Activated naive CD8-positive, alpha-beta T cell treated with anti-CD3 and anti-CD28 coated beads, Interleukin-2, amount 10 ng/mL, durations not matched to agents 7 days and 5 days (primary cell): ENCODE measurements around the gene CIAPIN1. TPM values are rescaled to one million over a fixed set of nuclear protein-coding genes. Genes with fewer than 3 reads are reported as not detected.

ENCODE experiments used
- ATAC-seq: fragments of 150-1000 bp; cut with Tn5 transposase; one replicate; pipeline ENCODE4 v1.10.0; 2021; ENCODE audit warnings: low read depth, moderate library complexity
- POLR2A ChIA-PET: fragments of 350-600 bp; sonication (Branson Sonifier 250); formaldehyde crosslinking; loops from one replicate; lab custom pipeline; 2021; ENCODE audit warnings: antibody characterized with exemption; lab: Charles Lee
- DNase-seq: peaks from one replicate; pipeline ENCODE4 v3.0.0; 2021
- H3K27ac Mint-ChIP-seq: one replicate; pipeline ENCODE4 v1.8.0; 2022; ENCODE audit warnings: mild to moderate bottlenecking, mixed read lengths
- H3K27me3 Mint-ChIP-seq: one replicate; pipeline ENCODE4 v1.8.0; 2022; ENCODE audit warnings: mild to moderate bottlenecking, moderate library complexity, mixed read lengths
- H3K36me3 Mint-ChIP-seq: one replicate; pipeline ENCODE4 v1.8.0; 2021; ENCODE audit warnings: mild to moderate bottlenecking, mixed read lengths
- H3K4me1 Mint-ChIP-seq: one replicate; pipeline ENCODE4 v1.8.0; 2021; ENCODE audit warnings: mixed read lengths
- H3K4me3 Mint-ChIP-seq: one replicate; pipeline ENCODE4 v1.8.0; 2022; ENCODE audit warnings: mild to moderate bottlenecking, moderate library complexity, mixed read lengths
- H3K9me3 Mint-ChIP-seq: one replicate; pipeline ENCODE4 v1.8.0; 2021; ENCODE audit warnings: mixed read lengths
- total RNA-seq, 2 experiments: library from RNA; stranded (reverse); gene quantifications; one replicate each; pipeline ENCODE4 v1.2.3, GENCODE V29; 2021

CIAPIN1 gene
- 10 to 100 TPM; 36.7 to 37.7 TPM for total RNA-seq

DNA sequence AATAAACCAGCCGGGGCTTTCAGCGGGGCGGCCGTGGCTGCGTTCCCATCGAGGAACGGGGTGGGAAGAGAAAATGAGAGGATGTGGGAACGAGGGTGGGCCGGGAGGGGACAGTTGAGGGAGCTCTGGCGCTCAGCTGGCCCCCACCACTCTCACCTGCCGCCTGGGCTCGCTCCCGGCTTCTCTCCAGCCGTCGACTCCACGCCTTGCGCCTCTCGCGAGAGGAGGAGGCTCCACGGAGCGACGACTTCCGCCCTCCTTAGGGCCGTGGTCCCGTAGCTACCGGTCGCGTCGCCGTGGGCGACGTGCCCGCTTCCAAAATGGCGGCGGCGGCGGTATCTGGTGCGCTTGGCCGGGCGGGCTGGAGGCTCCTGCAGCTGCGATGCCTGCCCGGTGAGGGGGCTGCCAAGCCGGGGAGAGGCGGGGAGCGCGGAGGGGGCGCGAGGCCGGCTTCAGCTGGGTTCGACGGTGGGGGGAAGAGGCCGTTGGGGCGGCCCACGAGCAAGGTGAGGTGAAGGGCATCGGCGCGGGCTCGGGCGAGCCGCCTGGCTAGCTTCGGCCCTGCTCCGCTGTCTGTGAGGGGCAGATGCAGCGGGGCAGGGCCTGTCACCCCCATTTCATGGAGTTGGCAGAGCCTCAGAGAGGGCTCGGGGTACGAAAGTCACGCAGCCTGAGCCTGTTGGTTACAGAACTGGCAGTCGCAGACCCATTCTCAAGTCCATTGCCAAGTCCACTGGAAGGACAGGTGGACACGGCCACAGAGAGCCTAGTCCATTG, at the start of gene CIAPIN1, which contains the start of gene COQ9:
TSS of gene CIAPIN1 (minus strand) at position 200 of the 777 bp plus-strand sequence. CDS start 6,457 bp downstream, outside the sequence.
TSS of gene COQ9 (plus strand) at position 294 of the 777 bp plus-strand sequence. CDS start at position 321, 27 bp downstream.
- peak within 1 kb of the TSS; percentile 97 for H3K4me3 Mint-ChIP-seq
- H3K36me3 Mint-ChIP-seq: peaks cover 9% of the 10 kb centered on the region
- no peaks in the 10 kb centered on the region for H3K9me3 Mint-ChIP-seq
- H3K27me3 Mint-ChIP-seq: no peaks in the 10 kb centered on the region
- peaks cover 24% of the 10 kb centered on the region for H3K4me1 Mint-ChIP-seq
- POLR2A ChIA-PET: interaction anchor here (0.5 to 2.6 kb wide), 26 partner anchors 9 to 288 kb away, joined by 3 to 34 read pairs (median 4); partner anchors contain the start of genes ADGRG5, CCDC102A, KATNB1 and POLR2C
- H3K27ac Mint-ChIP-seq: peak within 1 kb of the TSS; percentile 89
- peak; percentile 100 for ATAC-seq
- peak; percentile 92 for DNase-seq

DNA sequence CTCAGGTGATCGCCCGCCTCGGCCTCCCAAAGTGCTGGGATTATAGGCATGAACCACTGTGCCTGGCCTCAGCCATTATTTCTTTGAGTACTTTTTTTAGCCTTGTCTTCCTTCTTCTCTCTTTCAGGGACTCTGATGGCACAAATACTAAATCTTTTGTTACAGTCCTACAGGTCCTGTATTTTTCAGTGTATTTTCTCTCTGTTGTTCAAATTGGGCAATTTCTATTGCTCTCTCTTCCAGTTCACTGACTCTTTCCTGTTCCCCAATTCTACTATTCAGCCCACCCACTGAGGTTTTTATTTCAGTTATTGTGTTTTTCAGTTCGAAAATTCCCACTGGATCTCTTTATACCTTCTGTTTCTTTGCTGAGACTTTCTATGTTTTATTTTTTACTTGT, 46.6 kb upstream of the CIAPIN1 start:
- H3K27ac Mint-ChIP-seq: no peak overlapping the region
- H3K4me1 Mint-ChIP-seq: peaks cover 2% of the 10 kb centered on the region
- POLR2A ChIA-PET: no interaction called here
- ATAC-seq: no peak
- no peaks in the 10 kb centered on the region for H3K9me3 Mint-ChIP-seq
- H3K27me3 Mint-ChIP-seq: peaks cover 18% of the 10 kb centered on the region
- no peak overlapping the region for H3K4me3 Mint-ChIP-seq
- no peak for DNase-seq
- no peaks in the 10 kb centered on the region for H3K36me3 Mint-ChIP-seq

GRCh38 chr16:57489229-57489628, 42.0 kb upstream of the CIAPIN1 start:
- Mint-ChIP-seq H3K36me3 (no peaks in the 10 kb centered on the region), H3K4me3 (no peak overlapping the region), H3K4me1 (peaks cover 15% of the 10 kb centered on the region), H3K27me3 (peaks cover 21% of the 10 kb centered on the region), H3K27ac (no peak overlapping the region), H3K9me3 (no peaks in the 10 kb centered on the region)
- ATAC-seq: no peak
- POLR2A ChIA-PET: no interaction called here
- no peak for DNase-seq

GRCh38 chr16:57486858-57487834, 40.0 kb upstream of the CIAPIN1 start:
- DNase-seq (no peak), ATAC-seq (no peak)
- Mint-ChIP-seq H3K4me1 (peaks cover 13% of the 10 kb centered on the region), H3K27me3 (peaks cover 14% of the 10 kb centered on the region), H3K4me3 (peak overlapping the region; percentile 82), H3K27ac (peak overlapping the region; percentile 82), H3K9me3 (no peaks in the 10 kb centered on the region), H3K36me3 (no peaks in the 10 kb centered on the region)
- POLR2A ChIA-PET: interaction anchor here (1.2 to 2.4 kb wide), 6 partner anchors 14 to 50 kb away, joined by 3 to 10 read pairs (median 5); partner anchors contain the start of genes CCDC102A, CIAPIN1, COQ9 and POLR2C

- H3K4me1 Mint-ChIP-seq: peaks cover 13% of the 10 kb centered on the region
- ATAC-seq: peak; percentile 92
Observed at GRCh38 chr16:57485916-57486857, 39.0 kb upstream of the CIAPIN1 start, which contains the start of gene DOK4. Gene DOK4 (minus strand): TSS chr16:57486493. CDS start chr16:57479507, 6,986 bp downstream.

GRCh38 chr16:57485091-57485915, 38.1 kb upstream of the CIAPIN1 start:
- Mint-ChIP-seq H3K36me3 (no peaks in the 10 kb centered on the region), H3K27ac (peak overlapping the region; percentile 82), H3K27me3 (peaks cover 6% of the 10 kb centered on the region), H3K4me1 (peaks cover 13% of the 10 kb centered on the region), H3K9me3 (no peaks in the 10 kb centered on the region), H3K4me3 (peak overlapping the region; percentile 87)
- ATAC-seq: no peak
- DNase-seq: no peak
- POLR2A ChIA-PET: interaction anchor here (0.8 to 2.4 kb wide), 5 partner anchors 33 to 61 kb away, joined by 3 to 10 read pairs (median 3); partner anchors contain the start of genes ADGRG5 and CCDC102A

More at GRCh38 chr16:57485916-57486857, 39.0 kb upstream of the CIAPIN1 start, which contains the start of gene DOK4:
- POLR2A ChIA-PET: interaction anchor here (0.8 to 2.4 kb wide), 8 partner anchors 15 to 60 kb away, joined by 3 to 10 read pairs (median 4); partner anchors contain the start of genes ADGRG5, CCDC102A, CIAPIN1 and COQ9
- DNase-seq: peak; percentile 89
- no peaks in the 10 kb centered on the region for H3K36me3 Mint-ChIP-seq
- peaks cover 6% of the 10 kb centered on the region for H3K27me3 Mint-ChIP-seq
- no peaks in the 10 kb centered on the region for H3K9me3 Mint-ChIP-seq
- H3K27ac Mint-ChIP-seq: peak within 1 kb of the TSS; percentile 82
- peak within 1 kb of the TSS; percentile 87 for H3K4me3 Mint-ChIP-seq

DNA sequence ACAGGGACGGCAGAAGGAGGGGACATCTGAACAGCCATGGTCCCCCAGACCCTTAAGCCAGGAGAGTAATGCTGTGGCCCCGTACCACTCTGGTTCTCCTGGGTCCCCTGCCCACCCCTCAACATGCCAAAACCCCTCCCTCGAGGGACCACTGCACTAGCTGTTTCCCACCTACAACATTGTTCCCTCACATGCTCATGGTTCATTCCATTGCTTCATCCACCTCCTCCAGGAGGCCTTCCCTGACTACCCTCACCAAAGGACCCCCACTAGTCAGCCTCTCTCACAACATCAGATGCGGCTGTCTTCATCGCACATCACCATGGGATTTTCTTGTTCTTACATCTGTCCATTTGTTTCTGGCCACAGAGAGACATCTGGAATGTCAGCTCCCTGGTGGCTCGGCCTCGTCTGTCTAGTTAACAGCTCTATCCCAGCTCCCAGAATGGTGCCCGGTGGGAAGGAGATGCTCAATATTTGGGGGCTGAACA, 37.4 kb upstream of the CIAPIN1 start:
- peaks cover 4% of the 10 kb centered on the region for H3K27me3 Mint-ChIP-seq
- no peaks in the 10 kb centered on the region for H3K9me3 Mint-ChIP-seq
- peaks cover 13% of the 10 kb centered on the region for H3K4me1 Mint-ChIP-seq
- DNase-seq (no peak), ATAC-seq (no peak)
- H3K27ac Mint-ChIP-seq: no peak overlapping the region
- POLR2A ChIA-PET: interaction anchor here (1.7 kb wide), 1 partner anchor 23 kb away, joined by 3 read pairs; no protein-coding TSS in a partner anchor
- H3K36me3 Mint-ChIP-seq: no peaks in the 10 kb centered on the region
- no peak overlapping the region for H3K4me3 Mint-ChIP-seq

GRCh38 chr16:57483725-57484514, 36.7 kb upstream of the CIAPIN1 start:
- POLR2A ChIA-PET: interaction anchor here (1.4 to 1.7 kb wide), 2 partner anchors 19 to 22 kb away, joined by 3 read pairs; no protein-coding TSS in a partner anchor
- H3K4me1 Mint-ChIP-seq: peaks cover 13% of the 10 kb centered on the region
- H3K27ac Mint-ChIP-seq: no peak overlapping the region
- no peak for ATAC-seq
- H3K27me3 Mint-ChIP-seq: peaks cover 4% of the 10 kb centered on the region
- H3K9me3 Mint-ChIP-seq: no peaks in the 10 kb centered on the region
- no peak overlapping the region for H3K4me3 Mint-ChIP-seq
- no peak for DNase-seq
- peaks cover 2% of the 10 kb centered on the region for H3K36me3 Mint-ChIP-seq

DNA sequence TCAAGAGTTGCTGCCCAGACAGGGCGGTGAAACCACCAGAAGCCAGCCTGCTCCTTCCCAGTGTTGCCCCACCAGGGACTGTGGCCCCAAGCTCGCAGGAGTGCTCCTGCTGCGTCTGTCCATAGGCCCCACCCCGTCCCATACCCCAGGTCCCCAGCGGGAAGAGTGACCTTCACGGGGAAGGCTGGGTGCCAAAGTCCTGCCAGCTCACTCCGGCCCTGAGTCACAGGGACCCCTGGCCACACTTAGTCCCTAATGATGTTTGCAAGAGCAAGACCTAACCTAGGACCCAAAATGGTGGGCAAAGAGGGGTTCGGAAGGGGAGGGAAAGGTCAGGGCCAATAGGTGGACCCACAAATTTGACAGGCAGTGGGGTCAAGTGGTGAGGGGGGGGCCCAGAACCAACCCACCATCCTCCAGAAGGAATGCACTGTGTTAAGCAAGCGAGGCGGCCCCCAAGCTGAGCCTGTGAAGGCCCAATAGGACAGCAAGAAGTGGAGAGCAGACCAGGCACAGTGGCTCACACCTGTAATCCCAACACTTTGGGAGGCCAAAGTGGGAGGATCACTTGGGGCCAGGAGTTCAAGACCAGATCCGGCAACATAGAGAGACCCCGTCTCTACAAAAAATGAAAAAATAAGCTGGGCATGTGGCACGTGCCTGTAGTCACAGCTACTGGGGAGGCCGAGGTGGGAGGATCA, 35.8 kb upstream of the CIAPIN1 start:
- H3K9me3 Mint-ChIP-seq: no peaks in the 10 kb centered on the region
- no peak overlapping the region for H3K4me3 Mint-ChIP-seq
- ATAC-seq (no peak), DNase-seq (no peak)
- H3K27me3 Mint-ChIP-seq: peaks cover 2% of the 10 kb centered on the region
- POLR2A ChIA-PET: interaction anchor here (1.4 to 1.7 kb wide), 2 partner anchors 18 to 21 kb away, joined by 3 read pairs; no protein-coding TSS in a partner anchor
- H3K27ac Mint-ChIP-seq: no peak overlapping the region
- peaks cover 13% of the 10 kb centered on the region for H3K4me1 Mint-ChIP-seq
- H3K36me3 Mint-ChIP-seq: peaks cover 4% of the 10 kb centered on the region

- POLR2A ChIA-PET: interaction anchor here (0.8 to 1.1 kb wide), 2 partner anchors 34 to 48 kb away, joined by 3 to 4 read pairs; partner anchors contain the start of genes CIAPIN1 and COQ9
- Mint-ChIP-seq H3K4me1 (peaks cover 10% of the 10 kb centered on the region), H3K4me3 (no peak overlapping the region), H3K27me3 (peaks cover 2% of the 10 kb centered on the region), H3K36me3 (peaks cover 4% of the 10 kb centered on the region), H3K27ac (no peak overlapping the region), H3K9me3 (no peaks in the 10 kb centered on the region)
- DNase-seq: no peak
- ATAC-seq: no peak
Observed at GRCh38 chr16:57481421-57481820, 34.2 kb upstream of the CIAPIN1 start.
